ENCODE results near the gene C1QTNF9. TPM values are rescaled to one million over a fixed set of nuclear protein-coding genes. Genes with fewer than 3 reads are reported as not detected.

C1QTNF9 gene
- total RNA-seq, 4 donors from 2014 or later = not detected

DNA sequence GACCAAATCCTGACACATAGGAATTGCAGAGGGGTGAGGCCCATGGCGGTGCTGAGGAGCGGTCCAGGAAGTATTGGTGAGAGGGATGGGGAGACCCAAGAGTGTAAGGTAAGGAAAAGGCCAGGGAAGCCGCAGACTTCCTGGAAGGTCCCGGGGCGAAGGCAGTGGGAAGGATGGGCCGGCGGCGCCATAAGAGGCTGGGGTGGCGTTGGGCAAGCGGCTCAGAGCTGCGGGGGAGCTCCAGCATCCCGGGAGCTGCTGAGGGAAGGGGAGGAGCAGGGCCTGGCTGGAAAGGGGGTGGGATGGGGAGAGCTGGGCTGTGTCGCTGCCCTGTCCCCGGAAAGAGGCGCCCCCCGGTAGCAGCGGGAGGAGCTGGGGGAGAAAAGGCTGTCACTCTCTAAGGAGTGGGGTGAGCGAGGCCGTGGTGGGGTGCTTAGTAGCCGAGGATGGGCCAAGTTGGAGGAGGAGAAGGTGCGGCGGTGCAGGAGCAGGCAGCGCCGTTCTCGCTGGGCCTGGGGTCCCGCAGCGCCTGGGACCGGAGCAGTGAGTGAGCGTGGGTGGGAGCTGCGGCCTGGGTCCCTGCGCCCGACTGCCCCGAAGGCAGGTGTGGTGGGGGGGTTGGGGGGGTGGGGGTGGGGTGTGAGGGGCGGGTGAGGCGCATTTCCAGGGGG, 30.7 kb downstream of the C1QTNF9 start:
- intact Hi-C loops (cut with DNase I) = no loop called here
- TF ChIP-seq, protein P1, sequence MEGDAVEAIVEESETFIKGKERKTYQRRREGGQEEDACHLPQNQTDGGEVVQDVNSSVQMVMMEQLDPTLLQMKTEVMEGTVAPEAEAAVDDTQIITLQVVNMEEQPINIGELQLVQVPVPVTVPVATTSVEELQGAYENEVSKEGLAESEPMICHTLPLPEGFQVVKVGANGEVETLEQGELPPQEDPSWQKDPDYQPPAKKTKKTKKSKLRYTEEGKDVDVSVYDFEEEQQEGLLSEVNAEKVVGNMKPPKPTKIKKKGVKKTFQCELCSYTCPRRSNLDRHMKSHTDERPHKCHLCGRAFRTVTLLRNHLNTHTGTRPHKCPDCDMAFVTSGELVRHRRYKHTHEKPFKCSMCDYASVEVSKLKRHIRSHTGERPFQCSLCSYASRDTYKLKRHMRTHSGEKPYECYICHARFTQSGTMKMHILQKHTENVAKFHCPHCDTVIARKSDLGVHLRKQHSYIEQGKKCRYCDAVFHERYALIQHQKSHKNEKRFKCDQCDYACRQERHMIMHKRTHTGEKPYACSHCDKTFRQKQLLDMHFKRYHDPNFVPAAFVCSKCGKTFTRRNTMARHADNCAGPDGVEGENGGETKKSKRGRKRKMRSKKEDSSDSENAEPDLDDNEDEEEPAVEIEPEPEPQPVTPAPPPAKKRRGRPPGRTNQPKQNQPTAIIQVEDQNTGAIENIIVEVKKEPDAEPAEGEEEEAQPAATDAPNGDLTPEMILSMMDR (IDR thresholded peaks at IDR 0.05) = no peak
- no peak for TF ChIP-seq POLR2A (IDR thresholded peaks at IDR 0.05)
- WGBS, 2 donors = 51 to 83% methylated on average over 32 to 35 of the region's 35 CpGs
- Histone ChIP-seq H3K36me3 (no peaks in the 10 kb centered on the region), H3K27me3 (no peaks in the 10 kb centered on the region), H3K27ac (no peak overlapping the region), H3K4me3 (replicated peaks in 1 of 3) (no peak overlapping the region), H3K4me1 (no peaks in the 10 kb centered on the region), H3K9me3 (no peaks in the 10 kb centered on the region)
- no peak for DNase-seq

DNA sequence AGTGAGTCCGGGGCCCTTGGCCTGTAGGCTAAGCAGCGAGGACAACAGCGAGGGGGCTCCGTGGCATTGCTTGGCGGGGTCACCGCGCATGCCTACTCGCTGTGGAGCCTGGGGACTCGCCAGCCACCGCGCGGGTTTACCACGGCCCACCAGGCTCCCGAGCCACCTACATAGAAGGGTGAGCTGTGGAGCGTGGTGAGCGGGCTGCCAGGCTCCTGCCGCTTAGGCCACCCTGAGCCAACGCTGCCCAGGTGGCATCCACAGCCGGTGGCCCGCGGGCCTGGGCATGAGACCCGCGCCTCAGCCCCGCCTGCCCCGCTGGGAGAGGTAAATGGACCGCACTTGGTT, 31.2 kb downstream of the C1QTNF9 start:
- H3K9me3 ChIP-seq = no peaks in the 10 kb centered on the region
- H3K27me3 ChIP-seq = no peaks in the 10 kb centered on the region
- TF ChIP-seq POLR2A (IDR thresholded peaks at IDR 0.05) = no peak
- TF ChIP-seq, protein P1 (IDR thresholded peaks at IDR 0.05) = no peak
- no peak overlapping the region for H3K27ac ChIP-seq
- no peak for DNase-seq
- H3K4me3 ChIP-seq (replicated peaks in 1 of 3) = no peak overlapping the region
- no peaks in the 10 kb centered on the region for H3K36me3 ChIP-seq
- intact Hi-C loops (cut with DNase I) = no loop called here
- no peaks in the 10 kb centered on the region for H3K4me1 ChIP-seq
- WGBS, 2 donors = 48 to 90% methylated on average over 13 to 15 of the region's 26 CpGs

DNA sequence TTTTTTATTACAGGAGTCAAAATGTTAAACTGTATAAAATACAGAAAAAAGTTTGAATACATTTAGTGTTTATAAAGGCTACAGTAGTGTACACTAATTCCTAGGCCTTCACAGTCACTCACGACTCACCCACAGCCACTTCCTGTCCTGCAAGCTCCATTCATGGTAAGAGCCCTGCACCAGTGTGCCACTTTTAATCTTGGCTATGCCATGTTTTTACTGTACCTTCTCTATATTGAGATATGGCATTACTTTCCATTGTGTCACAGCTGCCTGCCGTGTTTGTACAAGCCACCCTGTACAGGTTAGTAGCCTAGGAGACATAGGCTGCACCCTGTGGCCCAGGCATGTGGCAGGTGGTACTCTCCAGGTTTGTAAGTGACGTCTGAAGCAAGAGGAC, 32.1 kb downstream of the C1QTNF9 start:
- intact Hi-C loops (cut with DNase I) = no loop called here
- Histone ChIP-seq H3K27ac (no peak overlapping the region), H3K36me3 (no peaks in the 10 kb centered on the region), H3K27me3 (no peaks in the 10 kb centered on the region), H3K4me1 (no peaks in the 10 kb centered on the region), H3K9me3 (no peaks in the 10 kb centered on the region), H3K4me3 (replicated peaks in 1 of 3) (no peak overlapping the region)
- DNase-seq = no peak
- WGBS, 2 donors = 80 to 84% methylated on average over 3 of the region's 3 CpGs
- TF ChIP-seq POLR2A (IDR thresholded peaks at IDR 0.05) = no peak
- TF ChIP-seq, protein P1 (IDR thresholded peaks at IDR 0.05) = no peak

- WGBS, 2 donors = 87 to 90% methylated on average over 5 of the region's 5 CpGs
- no peak overlapping the region for H3K27ac ChIP-seq
- intact Hi-C loops (cut with DNase I) = no loop called here
Observed at GRCh38 chr13:24348385-24348784, 39.0 kb downstream of the C1QTNF9 start.

More at GRCh38 chr13:24348385-24348784, 39.0 kb downstream of the C1QTNF9 start:
- DNase-seq = no peak
- no peaks in the 10 kb centered on the region for H3K27me3 ChIP-seq
- H3K4me3 ChIP-seq (replicated peaks in 1 of 3) = no peak overlapping the region
- TF ChIP-seq POLR2A (IDR thresholded peaks at IDR 0.05) = no peak
- TF ChIP-seq, protein P1 (IDR thresholded peaks at IDR 0.05) = no peak
- H3K4me1 ChIP-seq = no peaks in the 10 kb centered on the region
- no peaks in the 10 kb centered on the region for H3K36me3 ChIP-seq
- H3K9me3 ChIP-seq = no peaks in the 10 kb centered on the region
